DMS 273 (cell line): ENCODE measurements around the gene PTGS1.
A peak's percentile ranks its signal among the peaks of the same experiment; 100 is the strongest.

Experiments
- DNase-seq: peaks from one replicate; lab custom pipeline; 2025; ENCODE audit not compliant: unreplicated experiment; lab: John Stamatoyannopoulos, UW

The PTGS1 gene

GRCh38 chr9:122372856-122373845, 2.3 kb downstream of the PTGS1 start:
- peak; percentile 24 for DNase-seq

- DNase-seq, result peak; percentile 67
These were observed 4.1 kb downstream of the PTGS1 start for GRCh38 chr9:122374885-122375420.

- no peak for DNase-seq
These were observed 6.0 kb downstream of the PTGS1 start for GRCh38 chr9:122376796-122377195.

- no peak for DNase-seq
These were observed 6.7 kb downstream of the PTGS1 start for GRCh38 chr9:122377241-122378164.

GRCh38 chr9:122378236-122378635, 7.4 kb downstream of the PTGS1 start:
- no peak for DNase-seq

- DNase-seq, result peak; percentile 20
These were observed 8.5 kb downstream of the PTGS1 start for GRCh38 chr9:122379340-122379739.

GRCh38 chr9:122380293-122380692, 9.5 kb downstream of the PTGS1 start:
- no peak for DNase-seq

- DNase-seq, result no peak
These were observed 10.6 kb downstream of the PTGS1 start for GRCh38 chr9:122381206-122381950.

- DNase-seq, result peak; percentile 21
These were observed 12.4 kb downstream of the PTGS1 start for GRCh38 chr9:122382901-122383850.

GRCh38 chr9:122383992-122384461, 13.2 kb downstream of the PTGS1 start:
- DNase-seq, result no peak

GRCh38 chr9:122386311-122386872, 15.6 kb downstream of the PTGS1 start:
- DNase-seq, result no peak

GRCh38 chr9:122387536-122387935, 16.7 kb downstream of the PTGS1 start:
- no peak for DNase-seq

GRCh38 chr9:122389195-122389594, 18.4 kb downstream of the PTGS1 start:
- DNase-seq, result no peak

GRCh38 chr9:122389799-122390481, 19.1 kb downstream of the PTGS1 start:
- DNase-seq, result peak; percentile 41

GRCh38 chr9:122392284-122392683, 21.5 kb downstream of the PTGS1 start:
- no peak for DNase-seq

- DNase-seq, result no peak
These were observed 21.9 kb downstream of the PTGS1 start for GRCh38 chr9:122392714-122393113.

GRCh38 chr9:122393284-122393983, 22.6 kb downstream of the PTGS1 start:
- DNase-seq, result no peak
